Esophagus mucosa (tissue), 1 donor: ENCODE measurements around the gene SMCO3. TPM values are rescaled to one million over a fixed set of nuclear protein-coding genes. Genes with fewer than 3 reads are reported as not detected.

Experiments used
- ATAC-seq: fragments of 200-7000 bp; cut with Tn5 transposase; one replicate; pipeline ENCODE4 v1.9.1; 2020
- total RNA-seq: library from RNA; stranded (reverse); gene quantifications from one replicate; pipeline ENCODE4 v1.2.4, GENCODE V29; 2023
- donor health status: DM: yes; HTN: yes; CAD: no.

The SMCO3 gene
- total RNA-seq, 1 donor from 2014 or later: not detected

GRCh38 chr12:14826491-14826890 is 12.5 kb upstream of the SMCO3 start:
- ATAC-seq: no peak

- ATAC-seq: no peak
Observed at GRCh38 chr12:14825256-14825655, 11.3 kb upstream of the SMCO3 start.

- ATAC-seq: no peak
Observed at GRCh38 chr12:14824012-14824634, 10.1 kb upstream of the SMCO3 start.

GRCh38 chr12:14811486-14811885 is 2.5 kb downstream of the SMCO3 start:
- no peak for ATAC-seq

- ATAC-seq: no peak
Observed at GRCh38 chr12:14810953-14811483, 3.0 kb downstream of the SMCO3 start.

GRCh38 chr12:14810167-14810952 is 3.6 kb downstream of the SMCO3 start:
- no peak for ATAC-seq

- ATAC-seq: no peak
Observed at GRCh38 chr12:14803830-14804160, 10.2 kb downstream of the SMCO3 start.

GRCh38 chr12:14803011-14803829 is 10.8 kb downstream of the SMCO3 start, which contains the start of the genes C12orf60 and WBP11:
TSS of gene C12orf60 (plus strand) at chr12:14803670. CDS start at chr12:14822936, 19,266 bp downstream.
TSS of gene WBP11 (minus strand) at chr12:14803478. CDS start at chr12:14801383, 2,095 bp downstream.
- ATAC-seq: peak; percentile 100

GRCh38 chr12:14802721-14803010 is 11.3 kb downstream of the SMCO3 start:
- ATAC-seq: no peak

GRCh38 chr12:14802247-14802646 is 11.7 kb downstream of the SMCO3 start:
- ATAC-seq: no peak

GRCh38 chr12:14795028-14795448 is 18.9 kb downstream of the SMCO3 start:
- ATAC-seq: no peak

- no peak for ATAC-seq
Observed at GRCh38 chr12:14785568-14785967, 28.4 kb downstream of the SMCO3 start.

GRCh38 chr12:14784471-14784870 is 29.5 kb downstream of the SMCO3 start:
- ATAC-seq: no peak

GRCh38 chr12:14782756-14783155 is 31.2 kb downstream of the SMCO3 start:
- ATAC-seq: no peak

- ATAC-seq: no peak
Observed at GRCh38 chr12:14781563-14781962, 32.4 kb downstream of the SMCO3 start.

- ATAC-seq: no peak
Observed at GRCh38 chr12:14780859-14781258, 33.1 kb downstream of the SMCO3 start.

GRCh38 chr12:14779834-14780233 is 34.1 kb downstream of the SMCO3 start:
- no peak for ATAC-seq

- ATAC-seq: peak; percentile 56
Observed at GRCh38 chr12:14777271-14777670, 36.7 kb downstream of the SMCO3 start.

GRCh38 chr12:14776236-14776961 is 37.6 kb downstream of the SMCO3 start:
- ATAC-seq: no peak

GRCh38 chr12:14775636-14775980 is 38.4 kb downstream of the SMCO3 start:
- ATAC-seq: no peak

- ATAC-seq: peak; percentile 7
Observed at GRCh38 chr12:14774906-14775635, 38.9 kb downstream of the SMCO3 start.
